Measurements from ENCODE around the gene SESN3. TPM values are rescaled to one million over a fixed set of nuclear protein-coding genes. Genes with fewer than 3 reads are reported as not detected.
"Not testable (repeated sequence)": the region's sequence is repeated elsewhere in the genome, so short reads cannot be mapped to it uniquely, and the experiment has no call there.

SESN3 gene
- total RNA-seq, 3 donors from 2014 or later, result 28.2 to 98.1 (median 39.7) TPM

DNA sequence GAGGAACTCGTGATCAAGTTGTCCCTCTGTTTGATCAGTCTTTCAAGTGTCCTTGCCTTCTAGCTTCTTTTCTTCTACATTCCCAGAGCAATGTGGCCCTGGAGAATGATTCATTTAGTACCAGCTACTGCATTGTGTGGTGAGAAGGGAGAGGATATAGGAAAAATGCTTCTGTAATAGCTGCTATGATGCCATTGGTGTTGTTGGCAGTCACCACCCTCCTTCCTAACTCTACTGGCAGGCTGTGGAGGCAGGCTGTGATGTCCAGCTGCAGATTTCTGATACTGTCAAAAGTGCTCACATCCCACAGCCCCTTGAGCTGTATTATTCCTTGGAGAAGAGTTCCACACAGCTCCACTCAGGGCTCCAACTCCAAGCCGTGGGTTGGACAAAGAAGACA, 88.6 kb downstream of the SESN3 start:
- no peaks in the 10 kb centered on the region for H3K4me1 ChIP-seq
- TF ChIP-seq POLR2AphosphoS5 (IDR thresholded peaks at IDR 0.05), result no peak
- TF ChIP-seq, protein P1, sequence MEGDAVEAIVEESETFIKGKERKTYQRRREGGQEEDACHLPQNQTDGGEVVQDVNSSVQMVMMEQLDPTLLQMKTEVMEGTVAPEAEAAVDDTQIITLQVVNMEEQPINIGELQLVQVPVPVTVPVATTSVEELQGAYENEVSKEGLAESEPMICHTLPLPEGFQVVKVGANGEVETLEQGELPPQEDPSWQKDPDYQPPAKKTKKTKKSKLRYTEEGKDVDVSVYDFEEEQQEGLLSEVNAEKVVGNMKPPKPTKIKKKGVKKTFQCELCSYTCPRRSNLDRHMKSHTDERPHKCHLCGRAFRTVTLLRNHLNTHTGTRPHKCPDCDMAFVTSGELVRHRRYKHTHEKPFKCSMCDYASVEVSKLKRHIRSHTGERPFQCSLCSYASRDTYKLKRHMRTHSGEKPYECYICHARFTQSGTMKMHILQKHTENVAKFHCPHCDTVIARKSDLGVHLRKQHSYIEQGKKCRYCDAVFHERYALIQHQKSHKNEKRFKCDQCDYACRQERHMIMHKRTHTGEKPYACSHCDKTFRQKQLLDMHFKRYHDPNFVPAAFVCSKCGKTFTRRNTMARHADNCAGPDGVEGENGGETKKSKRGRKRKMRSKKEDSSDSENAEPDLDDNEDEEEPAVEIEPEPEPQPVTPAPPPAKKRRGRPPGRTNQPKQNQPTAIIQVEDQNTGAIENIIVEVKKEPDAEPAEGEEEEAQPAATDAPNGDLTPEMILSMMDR (IDR thresholded peaks at IDR 0.05), result no peak
- TF ChIP-seq POLR2A (IDR thresholded peaks at IDR 0.05), result no peak
- intact Hi-C loops (cut with DNase I; ENCODE audit: low total_unique reads), result no loop called here
- no peak overlapping the region for H3K4me3 ChIP-seq
- no peak overlapping the region for H3K27ac ChIP-seq
- DNase-seq (ENCODE audit: low spot score in 2 of 2), result no peak
- no peaks in the 10 kb centered on the region for H3K9me3 ChIP-seq
- H3K36me3 ChIP-seq, result no peaks in the 10 kb centered on the region
- H3K27me3 ChIP-seq, result no peaks in the 10 kb centered on the region

GRCh38 chr11:95140397-95141033, 90.5 kb downstream of the SESN3 start:
- intact Hi-C loops (cut with DNase I; ENCODE audit: low total_unique reads), result no loop called here
- H3K27ac ChIP-seq, result no peak overlapping the region
- DNase-seq (ENCODE audit: low spot score in 2 of 2), result no peak
- no peaks in the 10 kb centered on the region for H3K36me3 ChIP-seq
- no peaks in the 10 kb centered on the region for H3K4me1 ChIP-seq
- no peak overlapping the region for H3K4me3 ChIP-seq
- no peaks in the 10 kb centered on the region for H3K9me3 ChIP-seq
- TF ChIP-seq POLR2AphosphoS5 (IDR thresholded peaks at IDR 0.05) (no peak), POLR2A (IDR thresholded peaks at IDR 0.05) (no peak)
- TF ChIP-seq, protein P1 (IDR thresholded peaks at IDR 0.05), result no peak
- no peaks in the 10 kb centered on the region for H3K27me3 ChIP-seq

GRCh38 chr11:95138448-95138847, 92.6 kb downstream of the SESN3 start:
- intact Hi-C loops (cut with DNase I; ENCODE audit: low total_unique reads), result no loop called here

DNA sequence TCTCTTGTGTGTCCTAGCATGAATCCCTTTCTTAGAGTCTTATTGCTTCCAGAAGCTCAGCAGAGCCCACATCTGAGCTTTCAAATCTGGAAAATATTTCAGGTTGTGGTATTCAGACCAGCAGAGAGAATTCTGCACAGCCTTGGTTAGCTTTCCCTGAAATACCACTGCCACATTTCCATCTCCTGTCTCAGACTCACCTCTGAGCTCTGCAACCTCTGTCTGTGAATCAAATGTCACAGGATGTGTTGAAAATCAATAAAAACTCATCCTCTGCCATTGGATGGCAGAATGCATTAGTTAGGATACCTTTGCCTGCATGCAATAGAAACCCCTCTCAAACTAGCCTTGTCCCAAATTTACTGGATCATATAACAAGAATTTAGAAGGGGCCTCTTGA, 93.7 kb downstream of the SESN3 start:
- intact Hi-C loops (cut with DNase I; ENCODE audit: low total_unique reads), result no loop called here
- no peak for TF ChIP-seq POLR2AphosphoS5 (IDR thresholded peaks at IDR 0.05)
- Histone ChIP-seq H3K27ac (no peak overlapping the region), H3K27me3 (no peaks in the 10 kb centered on the region), H3K4me3 (no peak overlapping the region), H3K36me3 (no peaks in the 10 kb centered on the region), H3K4me1 (no peaks in the 10 kb centered on the region), H3K9me3 (no peaks in the 10 kb centered on the region)
- DNase-seq (ENCODE audit: low spot score in 2 of 2), result no peak

More at GRCh38 chr11:95138448-95138847, 92.6 kb downstream of the SESN3 start:
- no peak overlapping the region for H3K4me3 ChIP-seq
- no peak overlapping the region for H3K27ac ChIP-seq
- DNase-seq (ENCODE audit: low spot score in 2 of 2), result no peak
- no peaks in the 10 kb centered on the region for H3K36me3 ChIP-seq
- no peaks in the 10 kb centered on the region for H3K9me3 ChIP-seq
- no peak for TF ChIP-seq POLR2AphosphoS5 (IDR thresholded peaks at IDR 0.05)
- TF ChIP-seq, protein P1 (IDR thresholded peaks at IDR 0.05), result no peak
- no peak for TF ChIP-seq POLR2A (IDR thresholded peaks at IDR 0.05)
- H3K4me1 ChIP-seq, result no peaks in the 10 kb centered on the region
- no peaks in the 10 kb centered on the region for H3K27me3 ChIP-seq

GRCh38 chr11:95136747-95137146, 94.3 kb downstream of the SESN3 start:
- intact Hi-C loops (cut with DNase I; ENCODE audit: low total_unique reads); H3K27ac ChIP-seq; H3K9me3 ChIP-seq; DNase-seq (ENCODE audit: low spot score in 2 of 2); H3K27me3 ChIP-seq; H3K4me3 ChIP-seq; H3K4me1 ChIP-seq; H3K36me3 ChIP-seq: not testable (repeated sequence)

GRCh38 chr11:95135880-95136279, 95.1 kb downstream of the SESN3 start:
- no peak for TF ChIP-seq POLR2AphosphoS5 (IDR thresholded peaks at IDR 0.05)
- TF ChIP-seq, protein P1 (IDR thresholded peaks at IDR 0.05), result no peak
- no peak for TF ChIP-seq POLR2A (IDR thresholded peaks at IDR 0.05)
- Histone ChIP-seq H3K4me3 (no peak overlapping the region), H3K9me3 (no peaks in the 10 kb centered on the region), H3K4me1 (no peaks in the 10 kb centered on the region), H3K27ac (no peak overlapping the region), H3K27me3 (no peaks in the 10 kb centered on the region), H3K36me3 (no peaks in the 10 kb centered on the region)
- intact Hi-C loops (cut with DNase I; ENCODE audit: low total_unique reads), result no loop called here
- no peak for DNase-seq (ENCODE audit: low spot score in 2 of 2)
